Stimulated activated CD8-positive, alpha-beta memory T cell treated with anti-CD3 and anti-CD28 coated beads, Interleukin-15, amount 100 ng/mL, for 48 hours (primary cell): Measurements from ENCODE around the gene KMT2C.
"Not testable (repeated sequence)": the region's sequence is repeated elsewhere in the genome, so short reads cannot be mapped to it uniquely, and the experiment has no call there.

ENCODE experiments used
- DNase-seq, 2 donors: peaks; one replicate each; pipeline ENCODE4 v3.0.0-alpha.2; 2020; ENCODE audit warnings: low read depth in 2 of 2

The KMT2C gene

GRCh38 chr7:152362128-152362926 is 73.5 kb downstream of the KMT2C start:
- DNase-seq = no peak

GRCh38 chr7:152355474-152356057 is 80.2 kb downstream of the KMT2C start:
- no peak for DNase-seq

GRCh38 chr7:152354061-152354460 is 81.7 kb downstream of the KMT2C start:
- no peak for DNase-seq

GRCh38 chr7:152353281-152353680 is 82.5 kb downstream of the KMT2C start:
- DNase-seq = not testable (repeated sequence)

GRCh38 chr7:152351747-152352146 is 84.1 kb downstream of the KMT2C start:
- not testable (repeated sequence) for DNase-seq

- no peak for DNase-seq
Observed at GRCh38 chr7:152351168-152351567, 84.6 kb downstream of the KMT2C start.

GRCh38 chr7:152347888-152348287 is 87.9 kb downstream of the KMT2C start:
- no peak for DNase-seq

- no peak for DNase-seq
Observed at GRCh38 chr7:152344253-152344652, 91.5 kb downstream of the KMT2C start.

GRCh38 chr7:152342796-152343195 is 93.0 kb downstream of the KMT2C start:
- no peak for DNase-seq

GRCh38 chr7:152341914-152342236 is 93.9 kb downstream of the KMT2C start:
- no peak for DNase-seq

- DNase-seq = no peak
Observed at GRCh38 chr7:152341039-152341913, 94.5 kb downstream of the KMT2C start.

- no peak for DNase-seq
Observed at GRCh38 chr7:152340161-152340560, 95.6 kb downstream of the KMT2C start.

- no peak for DNase-seq
Observed at GRCh38 chr7:152338561-152338960, 97.2 kb downstream of the KMT2C start.

GRCh38 chr7:152336754-152337368 is 98.9 kb downstream of the KMT2C start:
- DNase-seq = no peak

- no peak for DNase-seq
Observed at GRCh38 chr7:152335900-152336571, 99.8 kb downstream of the KMT2C start.

- no peak for DNase-seq
Observed at GRCh38 chr7:152333134-152333533, 102.7 kb downstream of the KMT2C start.

- no peak for DNase-seq
Observed at GRCh38 chr7:152330827-152331226, 105.0 kb downstream of the KMT2C start.

GRCh38 chr7:152329469-152329868 is 106.3 kb downstream of the KMT2C start:
- DNase-seq = no peak

- no peak for DNase-seq
Observed at GRCh38 chr7:152328234-152328633, 107.6 kb downstream of the KMT2C start.

- no peak for DNase-seq
Observed at GRCh38 chr7:152315845-152316244, 120.0 kb downstream of the KMT2C start.

- DNase-seq = no peak
Observed at GRCh38 chr7:152313831-152314604, 121.8 kb downstream of the KMT2C start.
